BLaER1 (cell line): ENCODE measurements around the gene ATP13A4.

Experiments
- H3K27ac ChIP-seq: shearing (Covaris generic); formaldehyde crosslinking; 2 replicates; pipeline ENCODE4 v1.8.1; 2022
- H3K27me3 ChIP-seq: shearing (Covaris generic); formaldehyde crosslinking; 2 replicates; pipeline ENCODE4 v1.8.1; 2022
- H3K36me3 ChIP-seq: shearing (Covaris generic); formaldehyde crosslinking; 2 replicates; pipeline ENCODE4 v1.8.1; 2022
- H3K4me1 ChIP-seq: shearing (Covaris generic); formaldehyde crosslinking; 2 replicates; pipeline ENCODE4 v1.8.1; 2022
- H3K4me2 ChIP-seq: shearing (Covaris generic); formaldehyde crosslinking; 2 replicates; pipeline ENCODE4 v1.8.1; 2022
- H3K4me3 ChIP-seq: shearing (Covaris generic); formaldehyde crosslinking; 2 replicates; pipeline ENCODE4 v1.8.1; 2022
- H3K9ac ChIP-seq: shearing (Covaris generic); formaldehyde crosslinking; 2 replicates; pipeline ENCODE4 v1.8.1; 2022
- H3K9me3 ChIP-seq: shearing (Covaris generic); formaldehyde crosslinking; 2 replicates; pipeline ENCODE4 v1.8.1; 2022
- H4K20me1 ChIP-seq: shearing (Covaris generic); formaldehyde crosslinking; 2 replicates; pipeline ENCODE4 v1.8.1; 2022
- Cebpa-rat ChIP-seq: shearing (Covaris generic); IDR thresholded peaks from 2 replicates; pipeline ENCODE4 v1.8.1; 2022

Gene ATP13A4

DNA sequence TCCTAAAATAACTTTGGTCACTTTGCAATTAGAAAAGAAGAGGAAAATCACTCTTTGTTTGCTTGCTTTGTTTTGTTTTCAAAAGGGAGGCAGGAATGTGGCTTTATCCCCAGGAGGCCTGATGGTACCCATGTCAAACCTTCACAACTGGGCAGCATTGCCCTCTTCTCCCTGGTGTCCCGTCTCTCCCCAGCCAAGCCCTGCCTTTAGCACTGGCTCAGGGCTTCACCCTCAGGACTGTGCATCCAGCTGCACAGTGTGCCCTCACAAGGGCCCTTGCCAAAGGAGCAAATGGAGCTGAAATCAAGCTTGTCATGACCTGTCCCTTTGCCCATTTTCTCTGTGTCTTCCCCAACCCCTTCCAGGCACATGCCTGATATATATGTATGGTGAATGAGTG lies 147.0 kb downstream of the ATP13A4 start:
- Histone ChIP-seq H3K27me3 (no peaks in the 10 kb centered on the region), H3K4me3 (no peak overlapping the region), H3K27ac (no peak overlapping the region), H3K4me2 (no peak overlapping the region), H3K4me1 (no peaks in the 10 kb centered on the region), H3K36me3 (no peaks in the 10 kb centered on the region), H3K9ac (no peak overlapping the region), H4K20me1 (no peaks in the 10 kb centered on the region), H3K9me3 (0 out of 2 replicates have a peak, but pooled peaks cover 3% of the 10 kb centered on the region)
- no peak for TF ChIP-seq Cebpa-rat

DNA sequence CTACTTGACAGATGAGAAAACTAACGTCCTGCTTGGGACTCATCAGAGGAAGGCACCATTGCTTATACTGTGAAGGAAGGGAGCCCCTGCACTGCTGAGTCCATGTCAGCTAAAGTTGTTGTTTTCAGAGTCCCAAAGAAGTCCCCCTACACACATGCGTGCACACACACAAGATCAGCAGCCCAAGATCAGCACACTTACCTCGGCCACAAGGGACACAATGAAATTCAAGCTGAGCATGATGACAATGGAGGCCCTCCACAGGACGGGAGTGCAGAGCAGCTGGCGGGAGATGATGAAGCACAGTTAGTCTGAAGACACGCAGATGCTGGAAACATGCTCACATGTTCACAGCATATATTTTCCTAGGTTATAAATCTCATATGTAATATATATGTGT lies 147.6 kb downstream of the ATP13A4 start:
- no peaks in the 10 kb centered on the region for H3K9me3 ChIP-seq
- no peak for TF ChIP-seq Cebpa-rat
- no peak overlapping the region for H3K4me3 ChIP-seq
- no peaks in the 10 kb centered on the region for H3K4me1 ChIP-seq
- H3K36me3 ChIP-seq: no peaks in the 10 kb centered on the region
- no peaks in the 10 kb centered on the region for H4K20me1 ChIP-seq
- H3K4me2 ChIP-seq: no peak overlapping the region
- H3K27ac ChIP-seq: no peak overlapping the region
- no peak overlapping the region for H3K9ac ChIP-seq
- H3K27me3 ChIP-seq: no peaks in the 10 kb centered on the region

DNA sequence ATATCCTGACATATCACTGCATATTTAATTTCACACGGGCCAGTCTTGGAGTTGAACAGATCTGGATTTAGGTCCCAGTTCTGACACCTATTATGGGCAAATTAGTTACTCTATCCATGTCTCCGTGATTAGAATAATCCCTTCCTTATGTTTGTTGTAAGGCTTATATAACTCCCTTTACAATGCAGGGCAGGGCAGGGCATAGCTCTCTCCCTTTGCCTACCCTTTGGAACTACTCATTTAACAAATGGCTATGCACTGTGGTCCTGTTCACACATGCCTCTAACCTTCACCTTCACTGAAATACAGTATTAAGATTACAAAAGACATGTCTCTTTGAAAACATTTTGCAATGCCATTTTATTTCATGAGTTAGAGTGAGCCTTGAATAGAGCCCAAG lies 151.4 kb downstream of the ATP13A4 start:
- no peaks in the 10 kb centered on the region for H3K27me3 ChIP-seq
- no peak overlapping the region for H3K27ac ChIP-seq
- H3K4me1 ChIP-seq: no peaks in the 10 kb centered on the region
- H3K9ac ChIP-seq: no peak overlapping the region
- H3K36me3 ChIP-seq: no peaks in the 10 kb centered on the region
- H3K4me2 ChIP-seq: no peak overlapping the region
- H4K20me1 ChIP-seq: no peaks in the 10 kb centered on the region
- no peak overlapping the region for H3K4me3 ChIP-seq
- no peaks in the 10 kb centered on the region for H3K9me3 ChIP-seq
- no peak for TF ChIP-seq Cebpa-rat

DNA sequence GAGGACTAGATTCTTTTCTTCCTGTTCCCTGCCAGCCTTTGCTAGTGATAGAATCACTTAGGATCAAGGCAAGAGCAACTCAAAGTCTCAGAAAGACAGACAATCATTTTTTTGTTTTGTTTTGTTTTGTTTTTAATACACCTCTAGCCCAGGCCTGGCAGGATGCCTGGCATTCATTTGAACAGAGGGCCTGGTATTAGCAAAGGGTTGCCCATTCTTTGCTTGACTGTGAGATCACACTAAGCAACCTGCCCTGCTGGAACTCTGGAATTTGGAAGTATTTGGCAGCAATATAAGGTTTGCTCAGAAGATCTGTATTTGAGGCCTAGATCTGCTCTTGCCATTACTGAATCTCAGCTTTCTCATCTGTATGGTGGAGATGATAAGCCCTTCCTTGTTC lies 154.4 kb downstream of the ATP13A4 start:
- no peak overlapping the region for H3K27ac ChIP-seq
- no peak overlapping the region for H3K9ac ChIP-seq
- no peaks in the 10 kb centered on the region for H4K20me1 ChIP-seq
- no peaks in the 10 kb centered on the region for H3K9me3 ChIP-seq
- no peak overlapping the region for H3K4me3 ChIP-seq
- H3K4me2 ChIP-seq: no peak overlapping the region
- no peak for TF ChIP-seq Cebpa-rat
- no peaks in the 10 kb centered on the region for H3K36me3 ChIP-seq
- H3K27me3 ChIP-seq: no peaks in the 10 kb centered on the region
- no peaks in the 10 kb centered on the region for H3K4me1 ChIP-seq

DNA sequence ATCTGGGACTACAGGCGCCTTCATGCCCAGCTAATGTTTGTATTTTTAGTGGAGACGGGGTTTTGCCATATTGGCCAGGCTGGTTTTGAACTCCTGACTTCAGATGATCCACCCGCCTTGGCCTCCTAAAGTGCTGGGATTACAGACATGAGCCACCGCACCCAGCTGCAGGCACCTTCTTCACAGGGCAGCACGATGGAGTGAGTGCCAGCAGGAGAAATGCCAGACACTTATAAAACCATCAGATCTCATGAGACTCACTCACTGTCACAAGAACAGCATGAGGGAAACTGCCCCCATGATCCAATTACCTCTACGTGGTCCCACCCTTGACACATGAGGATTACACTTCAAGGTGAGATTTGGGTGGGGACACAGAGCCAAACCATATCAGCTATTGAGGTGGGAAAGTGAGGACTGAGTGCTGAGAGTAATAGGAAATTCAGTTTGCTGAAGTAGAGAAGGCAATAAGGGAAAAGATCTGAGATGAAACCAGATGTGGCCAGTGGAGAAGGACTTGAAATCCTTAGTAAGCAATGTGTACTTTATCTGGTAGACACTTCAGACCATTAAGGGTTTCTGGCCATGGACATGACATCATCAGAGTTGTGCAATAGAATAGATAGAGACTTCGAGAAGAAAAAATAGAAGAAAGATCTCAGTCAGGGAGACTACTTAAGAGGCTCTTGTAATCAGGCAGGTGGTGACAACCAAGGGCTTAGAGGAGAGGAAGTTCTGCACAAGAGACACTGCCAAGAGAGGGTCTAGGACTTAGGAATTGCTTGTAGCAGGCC lies 158.0 kb downstream of the ATP13A4 start:
- TF ChIP-seq Cebpa-rat: no peak
- Histone ChIP-seq H4K20me1 (no peaks in the 10 kb centered on the region), H3K9ac (no peak overlapping the region), H3K36me3 (no peaks in the 10 kb centered on the region), H3K4me1 (no peaks in the 10 kb centered on the region), H3K27ac (no peak overlapping the region), H3K27me3 (no peaks in the 10 kb centered on the region), H3K4me2 (no peak overlapping the region), H3K4me3 (no peak overlapping the region), H3K9me3 (no peaks in the 10 kb centered on the region)

DNA sequence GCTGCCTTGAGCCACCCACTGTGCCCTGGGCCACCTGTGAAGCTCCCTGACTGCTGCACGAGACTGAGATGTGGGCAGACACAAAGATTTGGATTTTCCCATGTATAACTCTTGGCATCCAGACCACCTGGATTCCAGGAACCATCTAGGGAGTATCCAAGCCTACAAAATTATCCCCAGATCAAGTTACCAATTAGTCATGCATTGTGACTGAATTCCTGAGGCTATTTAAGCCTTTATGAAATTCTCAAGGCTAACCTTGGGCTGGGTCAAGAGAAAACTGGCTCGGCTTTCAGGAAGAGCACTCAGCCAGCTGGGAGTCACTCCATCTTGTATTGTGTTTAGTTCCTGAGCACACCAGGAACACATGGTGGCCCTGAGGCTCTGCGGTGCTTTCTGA lies 162.8 kb downstream of the ATP13A4 start:
- Histone ChIP-seq H3K4me3 (no peak overlapping the region), H3K4me1 (no peaks in the 10 kb centered on the region), H4K20me1 (no peaks in the 10 kb centered on the region), H3K4me2 (no peak overlapping the region), H3K9ac (no peak overlapping the region), H3K9me3 (no peaks in the 10 kb centered on the region), H3K27ac (no peak overlapping the region), H3K27me3 (no peaks in the 10 kb centered on the region), H3K36me3 (no peaks in the 10 kb centered on the region)
- TF ChIP-seq Cebpa-rat: no peak

DNA sequence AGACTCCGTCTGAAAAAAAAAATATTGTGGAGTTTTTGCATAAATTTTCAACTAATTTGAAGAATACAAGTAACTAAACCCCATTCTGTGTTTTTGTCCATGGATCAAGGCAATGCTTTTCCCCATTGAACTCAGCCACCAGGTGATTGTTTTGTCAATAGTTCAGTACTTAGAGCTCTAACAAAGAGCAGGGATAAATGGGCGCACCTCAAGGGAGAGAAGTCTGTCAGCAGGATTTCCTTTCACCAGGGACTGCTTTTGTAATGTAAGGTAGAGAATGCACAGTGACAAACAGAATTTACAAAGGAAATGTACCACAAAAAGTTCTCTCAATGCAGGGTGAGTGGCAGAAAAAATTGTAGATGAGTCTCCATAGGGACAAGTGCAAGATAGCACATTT lies 165.4 kb downstream of the ATP13A4 start:
- Histone ChIP-seq H4K20me1 (no peaks in the 10 kb centered on the region), H3K36me3 (no peaks in the 10 kb centered on the region), H3K9me3 (no peaks in the 10 kb centered on the region), H3K9ac (no peak overlapping the region), H3K4me1 (no peaks in the 10 kb centered on the region), H3K27me3 (no peaks in the 10 kb centered on the region), H3K4me2 (no peak overlapping the region), H3K27ac (no peak overlapping the region), H3K4me3 (no peak overlapping the region)
- no peak for TF ChIP-seq Cebpa-rat

DNA sequence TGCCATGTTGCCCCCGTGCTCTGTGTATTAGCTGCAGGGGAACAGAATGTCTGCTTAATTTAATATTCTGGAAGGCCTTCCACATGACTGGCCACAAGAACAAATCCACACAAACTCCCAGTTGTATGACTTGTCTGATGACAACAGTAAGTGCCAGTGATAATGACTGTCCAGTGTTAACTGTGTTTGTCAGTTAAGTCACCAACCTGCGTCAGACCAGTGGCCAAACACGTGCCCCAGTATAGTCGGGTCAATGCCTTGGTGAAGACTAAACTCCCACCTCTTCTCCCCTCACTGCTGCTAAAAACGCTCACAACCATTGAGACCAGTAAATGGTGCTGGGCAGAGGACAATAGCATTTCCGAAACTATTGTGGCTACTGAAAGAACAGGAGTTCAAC lies 166.3 kb downstream of the ATP13A4 start:
- TF ChIP-seq Cebpa-rat: no peak
- no peak overlapping the region for H3K4me2 ChIP-seq
- no peaks in the 10 kb centered on the region for H3K27me3 ChIP-seq

DNA sequence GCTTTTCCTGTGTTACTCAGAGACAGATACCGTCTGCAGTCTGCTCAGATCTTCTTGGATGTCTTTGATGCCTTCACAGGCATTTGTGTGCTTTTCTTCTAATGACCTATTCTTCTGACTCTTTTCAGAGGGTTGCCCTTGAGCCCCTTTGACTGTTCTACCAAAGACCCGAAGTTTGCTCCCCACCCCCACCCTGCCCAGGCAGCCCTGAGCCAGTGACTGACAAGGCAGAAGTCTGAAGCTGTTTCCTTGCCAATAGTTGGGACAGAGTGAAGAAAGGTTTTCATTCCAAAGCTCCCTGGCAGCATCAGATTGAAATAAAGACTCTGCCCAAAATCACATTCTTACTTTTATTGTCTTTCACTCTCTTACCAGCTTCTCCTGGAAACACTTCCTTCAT lies 167.1 kb downstream of the ATP13A4 start:
- no peak overlapping the region for H3K9ac ChIP-seq
- no peak for TF ChIP-seq Cebpa-rat
- no peak overlapping the region for H3K27ac ChIP-seq
- H3K4me2 ChIP-seq: no peak overlapping the region
- H4K20me1 ChIP-seq: no peaks in the 10 kb centered on the region
- no peaks in the 10 kb centered on the region for H3K4me1 ChIP-seq
- H3K9me3 ChIP-seq: no peaks in the 10 kb centered on the region
- H3K4me3 ChIP-seq: no peak overlapping the region
- no peaks in the 10 kb centered on the region for H3K36me3 ChIP-seq
- no peaks in the 10 kb centered on the region for H3K27me3 ChIP-seq

More for the DNA sequence above, 166.3 kb downstream of the ATP13A4 start:
- Histone ChIP-seq H3K9me3 (no peaks in the 10 kb centered on the region), H4K20me1 (no peaks in the 10 kb centered on the region), H3K9ac (no peak overlapping the region), H3K4me1 (no peaks in the 10 kb centered on the region), H3K27ac (no peak overlapping the region), H3K4me3 (no peak overlapping the region), H3K36me3 (no peaks in the 10 kb centered on the region)

DNA sequence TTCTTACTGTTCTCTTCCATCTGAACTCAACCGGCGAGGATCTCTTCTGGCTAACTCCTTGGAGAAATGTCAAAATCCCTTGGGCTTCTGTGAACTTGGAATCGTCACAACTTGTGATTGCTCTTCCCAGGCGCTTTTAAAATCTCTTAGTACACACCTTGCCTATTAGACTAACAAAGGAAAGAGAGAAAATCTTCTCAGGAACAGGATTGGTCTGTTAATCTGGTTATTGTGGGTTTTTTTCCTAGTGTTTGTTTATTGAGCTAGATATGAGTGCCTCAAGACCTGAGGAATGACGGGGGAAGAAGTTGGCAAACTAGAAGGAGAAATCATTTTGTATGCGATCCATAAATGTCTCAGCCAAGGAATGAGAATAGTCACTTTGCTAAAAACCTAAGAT lies 176.0 kb downstream of the ATP13A4 start, which contains the start of gene ATP13A5:
Gene ATP13A5 (minus strand): TSS at position 48 of the 400 bp plus-strand sequence. CDS start 28 bp downstream, at position 20.
- no peaks in the 10 kb centered on the region for H3K9me3 ChIP-seq
- H3K4me2 ChIP-seq: no peak within 1 kb of the TSS
- H3K27ac ChIP-seq: no peak within 1 kb of the TSS
- H3K27me3 ChIP-seq: no peaks in the 10 kb centered on the region
- no peak within 1 kb of the TSS for H3K4me3 ChIP-seq
- H3K9ac ChIP-seq: no peak within 1 kb of the TSS
- no peaks in the 10 kb centered on the region for H3K36me3 ChIP-seq
- H3K4me1 ChIP-seq: no peaks in the 10 kb centered on the region
- H4K20me1 ChIP-seq: no peaks in the 10 kb centered on the region
- TF ChIP-seq Cebpa-rat: no peak
